Measurements from ENCODE around the gene WWOX.
"Not testable (repeated sequence)": the region's sequence is repeated elsewhere in the genome, so short reads cannot be mapped to it uniquely, and the experiment has no call there.

Gene WWOX

DNA sequence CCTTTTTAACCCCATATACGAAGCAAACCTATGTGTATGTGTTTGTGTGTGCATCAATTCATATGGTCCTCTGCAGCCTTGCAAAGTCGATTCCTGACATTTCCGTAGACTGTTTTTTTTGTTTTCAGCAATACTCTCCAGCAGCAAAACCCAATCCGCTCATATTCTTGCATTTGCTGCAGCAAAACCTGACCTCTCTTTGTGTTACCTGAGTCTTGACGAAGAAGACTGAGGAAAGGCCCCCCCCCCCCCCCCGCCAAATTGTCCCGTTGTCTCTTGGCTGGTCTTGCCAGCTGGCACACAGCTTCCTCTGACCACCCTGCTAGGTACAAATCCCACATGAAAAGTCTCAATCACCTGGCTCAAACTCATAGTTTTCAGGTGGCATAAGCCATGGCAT lies 494.7 kb downstream of the WWOX start:
- DNase-seq (ENCODE audit: insufficient read length, low spot score) = no peak
- no peak for FAIRE-seq
- TF ChIP-seq, protein P1, sequence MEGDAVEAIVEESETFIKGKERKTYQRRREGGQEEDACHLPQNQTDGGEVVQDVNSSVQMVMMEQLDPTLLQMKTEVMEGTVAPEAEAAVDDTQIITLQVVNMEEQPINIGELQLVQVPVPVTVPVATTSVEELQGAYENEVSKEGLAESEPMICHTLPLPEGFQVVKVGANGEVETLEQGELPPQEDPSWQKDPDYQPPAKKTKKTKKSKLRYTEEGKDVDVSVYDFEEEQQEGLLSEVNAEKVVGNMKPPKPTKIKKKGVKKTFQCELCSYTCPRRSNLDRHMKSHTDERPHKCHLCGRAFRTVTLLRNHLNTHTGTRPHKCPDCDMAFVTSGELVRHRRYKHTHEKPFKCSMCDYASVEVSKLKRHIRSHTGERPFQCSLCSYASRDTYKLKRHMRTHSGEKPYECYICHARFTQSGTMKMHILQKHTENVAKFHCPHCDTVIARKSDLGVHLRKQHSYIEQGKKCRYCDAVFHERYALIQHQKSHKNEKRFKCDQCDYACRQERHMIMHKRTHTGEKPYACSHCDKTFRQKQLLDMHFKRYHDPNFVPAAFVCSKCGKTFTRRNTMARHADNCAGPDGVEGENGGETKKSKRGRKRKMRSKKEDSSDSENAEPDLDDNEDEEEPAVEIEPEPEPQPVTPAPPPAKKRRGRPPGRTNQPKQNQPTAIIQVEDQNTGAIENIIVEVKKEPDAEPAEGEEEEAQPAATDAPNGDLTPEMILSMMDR (IDR thresholded peaks at IDR 0.05; ENCODE audit: insufficient read depth, missing control alignments) = no peak

DNA sequence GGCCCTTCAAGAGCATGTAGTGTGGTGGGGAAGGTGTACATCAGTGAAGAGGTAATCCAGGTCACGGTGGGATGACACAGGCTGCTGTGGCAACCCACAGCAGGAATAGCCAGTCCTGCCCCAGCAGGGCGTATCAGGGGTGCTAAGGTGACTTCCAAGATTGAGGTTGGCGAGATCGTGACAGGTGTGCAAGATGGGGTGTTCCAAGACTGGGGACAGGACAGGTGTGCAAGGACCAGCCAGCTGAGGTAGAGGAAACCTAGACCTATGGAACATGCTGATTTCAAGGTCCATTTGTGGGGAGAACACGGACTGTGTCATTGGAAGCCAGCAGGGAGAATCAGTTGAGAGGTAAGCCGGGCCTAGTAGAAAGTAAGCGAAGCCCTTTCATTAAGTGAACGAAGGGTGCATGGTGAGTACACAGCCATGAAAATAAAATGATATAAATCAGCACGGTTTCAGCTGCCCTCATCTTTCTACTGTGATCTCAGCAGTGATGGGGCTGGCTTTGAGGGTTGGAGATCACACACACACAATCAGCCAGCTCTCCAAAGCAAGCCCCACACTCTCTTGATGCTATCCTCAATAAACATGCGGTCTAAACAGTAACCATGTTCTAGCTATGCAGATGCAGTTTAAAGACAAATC lies 497.0 kb downstream of the WWOX start:
- no peak for DNase-seq (ENCODE audit: insufficient read length, low spot score)
- FAIRE-seq = no peak
- TF ChIP-seq, protein P1 (IDR thresholded peaks at IDR 0.05; ENCODE audit: insufficient read depth, missing control alignments) = no peak

DNA sequence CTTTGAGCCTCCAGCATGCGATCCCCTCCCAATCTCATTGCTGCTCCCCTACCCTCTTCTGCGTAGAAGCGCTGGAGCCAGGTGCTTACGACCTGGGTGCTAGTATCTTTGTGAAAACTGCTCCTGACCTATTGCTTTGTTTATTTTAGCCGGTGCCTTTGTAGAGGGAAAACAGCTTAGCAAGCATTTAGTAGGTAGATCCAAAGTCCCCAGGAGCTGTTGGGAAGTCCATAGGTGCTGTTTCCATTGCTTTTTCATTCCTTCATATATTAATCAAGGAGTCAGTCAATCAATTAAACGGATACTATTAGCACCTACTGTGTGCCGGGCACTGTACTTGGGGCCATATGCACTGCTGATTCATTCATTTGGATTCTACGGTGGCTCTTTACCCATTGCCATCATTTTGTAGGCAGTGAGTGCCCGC lies 497.6 kb downstream of the WWOX start:
- TF ChIP-seq, protein P1 (IDR thresholded peaks at IDR 0.05; ENCODE audit: insufficient read depth, missing control alignments) = no peak
- FAIRE-seq = no peak
- DNase-seq (ENCODE audit: insufficient read length, low spot score) = no peak

DNA sequence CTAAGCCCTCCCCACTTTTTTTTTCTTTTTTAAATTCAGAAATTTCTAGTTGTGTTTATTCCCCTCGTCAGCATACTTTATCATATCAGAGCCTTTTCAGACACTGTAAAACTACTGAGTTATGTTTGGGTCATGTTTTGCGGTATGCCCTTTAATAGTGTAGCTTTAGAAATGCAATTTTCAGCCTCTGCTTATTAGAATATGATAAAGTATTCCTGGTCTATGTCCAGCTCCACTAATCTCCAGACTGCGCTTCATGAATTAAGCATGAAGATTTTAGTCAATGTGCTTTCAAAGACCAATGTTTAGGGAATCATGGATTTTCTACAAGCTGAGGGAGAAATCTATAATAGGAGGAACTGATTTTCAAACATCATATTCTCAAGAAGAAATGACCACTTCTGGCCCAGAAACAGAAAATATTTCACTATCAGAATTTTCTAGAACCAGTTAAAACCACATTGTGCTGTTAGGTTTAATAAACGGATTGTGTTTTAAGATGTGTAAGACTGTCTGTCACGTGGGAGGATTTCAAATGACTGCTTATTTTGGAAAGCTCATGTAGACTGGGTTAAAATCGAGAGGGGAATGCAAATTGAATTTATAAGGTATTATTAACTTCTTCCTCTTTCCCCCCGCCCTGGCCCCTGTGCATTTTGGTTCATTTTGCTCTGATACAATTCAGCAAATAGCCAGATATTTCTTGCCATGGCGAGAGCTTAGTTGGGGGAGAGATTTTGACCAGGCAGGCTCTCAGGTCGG lies 498.5 kb downstream of the WWOX start:
- TF ChIP-seq, protein P1 (IDR thresholded peaks at IDR 0.05; ENCODE audit: insufficient read depth, missing control alignments) = no peak
- DNase-seq (ENCODE audit: insufficient read length, low spot score) (no peak), FAIRE-seq (no peak)

DNA sequence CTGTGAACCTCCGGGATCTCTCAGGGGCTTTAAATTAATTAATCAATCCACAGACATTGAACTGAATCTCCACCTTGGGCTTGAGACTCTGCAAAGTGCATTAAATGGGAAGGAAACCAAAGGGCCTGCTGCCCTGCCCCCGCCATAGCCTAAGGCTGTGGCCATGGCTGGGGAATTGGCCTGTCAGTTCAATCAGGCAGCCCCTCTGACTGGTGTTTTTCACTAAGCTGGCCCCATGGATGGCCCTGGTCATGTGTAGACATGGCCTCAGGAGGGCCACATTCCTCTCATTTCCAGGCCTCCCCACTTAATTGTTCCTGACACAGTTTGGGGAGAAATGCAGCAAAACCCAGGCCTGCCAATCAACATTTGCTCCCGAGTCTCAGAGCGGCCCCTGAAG lies 499.8 kb downstream of the WWOX start:
- FAIRE-seq (no peak), DNase-seq (ENCODE audit: insufficient read length, low spot score) (no peak)
- TF ChIP-seq, protein P1 (IDR thresholded peaks at IDR 0.05; ENCODE audit: insufficient read depth, missing control alignments) = no peak

DNA sequence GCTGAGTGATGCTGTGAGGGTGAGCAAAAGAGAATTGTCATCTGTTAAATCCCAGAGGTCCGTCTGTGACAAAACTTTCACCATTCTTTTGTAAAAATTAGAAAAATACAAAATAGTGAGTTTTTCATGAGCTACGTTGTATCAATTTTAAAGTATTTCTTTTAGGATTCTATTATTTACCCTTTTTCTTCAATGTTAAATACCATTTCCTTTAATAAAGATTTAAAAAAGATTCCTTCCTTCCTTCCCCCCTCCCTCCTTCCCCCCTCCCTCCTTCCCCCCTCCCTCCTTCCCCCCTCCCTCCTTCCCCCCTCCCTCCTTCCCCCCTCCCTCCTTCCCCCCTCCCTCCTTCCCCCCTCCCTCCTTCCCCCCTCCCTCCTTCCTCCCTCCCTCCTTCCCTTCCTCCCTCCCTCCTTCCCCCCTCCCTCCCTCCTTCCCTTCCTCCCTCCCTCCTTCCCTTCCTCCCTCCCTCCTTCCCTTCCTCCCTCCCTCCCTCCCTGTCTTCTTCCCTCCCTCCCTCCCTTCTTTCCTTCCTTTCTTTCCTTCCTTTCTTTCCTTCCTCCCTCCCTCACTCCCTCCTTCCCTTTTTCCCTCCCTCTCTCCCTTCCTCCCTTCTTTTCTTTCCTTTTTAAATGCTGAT lies 505.1 kb downstream of the WWOX start:
- DNase-seq (ENCODE audit: insufficient read length, low spot score); FAIRE-seq: not testable (repeated sequence)

DNA sequence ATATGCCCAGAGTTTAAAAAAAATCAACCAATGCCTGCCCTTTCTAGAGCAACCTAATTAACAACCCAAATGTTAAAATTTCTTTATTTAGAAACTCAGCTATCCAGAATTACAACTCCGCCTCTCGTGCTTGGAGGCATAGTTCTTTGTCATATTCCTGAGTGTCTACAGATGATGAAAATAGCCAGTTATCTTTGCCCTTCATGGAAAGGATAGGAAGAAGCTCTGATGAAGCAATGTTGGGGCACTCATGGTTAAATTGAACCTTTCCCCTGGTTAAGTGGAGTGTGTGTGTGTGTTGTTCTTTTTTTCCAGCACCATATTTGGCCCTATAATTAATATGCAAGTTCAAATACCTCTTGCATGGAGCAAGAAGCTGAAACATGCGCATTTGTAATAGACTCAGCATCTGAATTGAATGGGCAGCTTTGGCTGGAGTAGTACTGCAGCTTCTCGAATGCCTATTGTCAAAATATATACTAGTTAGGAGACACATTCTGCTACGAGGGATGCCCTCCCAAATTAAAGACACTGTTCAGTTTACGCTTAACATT lies 506.2 kb downstream of the WWOX start:
- DNase-seq (ENCODE audit: insufficient read length, low spot score) (no peak), FAIRE-seq (no peak)
- TF ChIP-seq, protein P1 (IDR thresholded peaks at IDR 0.05; ENCODE audit: insufficient read depth, missing control alignments) = no peak
